Spleen (tissue), 11 donors: ENCODE data around the gene RNF224. TPM values are rescaled to one million over a fixed set of nuclear protein-coding genes. Genes with fewer than 3 reads are reported as not detected.

Experiments
- DNase-seq: peaks from one replicate; pipeline ENCODE4 v3.0.0-alpha.2; 2020
- H3K27ac ChIP-seq, 8 donors: fragments of 200-600 bp; sonication (generic) in 7 of 8; 1 replicate in 4 of 8; 2 replicates in 4 of 8; pipeline versions ENCODE4 v1.5.0 to v1.8.0; 2016 to 2021; ENCODE audit warnings: inconsistent platforms in 4 of 8, mild to moderate bottlenecking in 4 of 8, moderate library complexity in 1 of 8
- H3K27me3 ChIP-seq, 7 donors: fragments of 200-600 bp; sonication (generic) in 6 of 7; replicated peaks in 1 of 7; 1 replicate in 4 of 7; 2 replicates in 3 of 7; pipeline versions ENCODE4 v1.5.0 to v1.8.0; 2016 to 2021; ENCODE audit warnings: inconsistent platforms in 3 of 7, mild to moderate bottlenecking in 1 of 7
- H3K36me3 ChIP-seq, 6 donors: fragments of 200-600 bp; sonication (generic) in 5 of 6; 1 replicate in 4 of 6; 2 replicates in 2 of 6; pipeline versions ENCODE4 v1.5.0 to v1.8.0; 2016 to 2021; ENCODE audit warnings: inconsistent platforms in 2 of 6
- H3K4me1 ChIP-seq, 6 donors: fragments of 200-600 bp; sonication (generic) in 5 of 6; 1 replicate in 3 of 6; 2 replicates in 3 of 6; pipeline versions ENCODE4 v1.5.0 to v1.8.0; 2016 to 2021; ENCODE audit warnings: inconsistent platforms in 3 of 6
- H3K4me3 ChIP-seq, 8 donors: fragments of 200-600 bp; sonication (generic) in 7 of 8; 1 replicate in 4 of 8; 2 replicates in 4 of 8; pipeline versions ENCODE4 v1.5.0 to v1.8.0; 2016 to 2021; ENCODE audit warnings: inconsistent platforms in 4 of 8, mild to moderate bottlenecking in 4 of 8, moderate library complexity in 2 of 8
- H3K9me3 ChIP-seq, 8 donors: fragments of 200-600 bp; sonication (generic) in 7 of 8; 1 replicate in 4 of 8; 2 replicates in 4 of 8; pipeline versions ENCODE4 v1.5.0 to v1.8.0; 2016 to 2021; ENCODE audit warnings: inconsistent platforms in 4 of 8
- POLR2A ChIP-seq, 3 donors: fragments of 450-650 bp; IDR thresholded peaks; one replicate each; pipeline ENCODE4 v1.5.1; 2017; ENCODE audit warnings: antibody characterized with exemption in 3 of 3, mild to moderate bottlenecking in 1 of 3
- POLR2AphosphoS5 ChIP-seq, 3 donors: sonication (generic); formaldehyde crosslinking; IDR thresholded peaks; one replicate each; pipeline ENCODE4 v1.5.1; 2017; ENCODE audit warnings: antibody characterized with exemption in 3 of 3
- WGBS, 5 donors: extraction: QIAGEN DNeasy Blood & Tissue Kit in 3 of 5; methylation state at CpG; one replicate each; pipeline versions ENCODE4 v1.1.5 to v1.1.7; 2013 to 2018; 5-methylcytosine and 5-hydroxymethylcytosine counted together
- intact Hi-C: fragments of 100-400 bp; cut with DNase I; formaldehyde crosslinking; loops from one replicate; pipeline ENCODE4 v1.15.0; 2023; ENCODE audit warnings: low total_unique reads
- polyA plus RNA-seq, 3 donors: library from polyadenylated mRNA; stranded (reverse); fragments of 200-250 nt; gene quantifications; one replicate each; pipeline ENCODE4 v1.2.1, GENCODE V29; 2013
- total RNA-seq, 7 donors: library from RNA; depleted of rRNA in 3 of 7; stranded (reverse); fragments of >200 nt in 3 of 7; fragmentation: NEBNext Ultra II Directional in 4 of 7; extraction: Animal tissue kit (Norgen Biotek cat#: 25700) in 4 of 7; gene quantifications; one replicate each; pipeline versions ENCODE4 v1.1.0 to v1.2.1, GENCODE V29; 2016 to 2021
- TF ChIP-seq, protein P1 (sequence below), 11 experiments: fragments of 200-600 bp in 7 of 11; fragments of 450-650 bp in 4 of 11; sonication (generic) in 4 of 11; IDR thresholded peaks in 8 of 11; conservative IDR thresholded peaks in 3 of 11; 1 replicate in 7 of 11; 2 replicates in 4 of 11; pipeline versions ENCODE4 v1.4.0 to v1.8.0; 2016 to 2021; ENCODE audit warnings: antibody characterized with exemption in 11 of 11, inconsistent platforms in 4 of 11, mild to moderate bottlenecking in 1 of 11
- donor health status: healthy with polysubstance abuse.
- donor health status: DM: no; HTN: no; CAD: no; lungs with moderate emphysema.
- donor health status: DM: no; HTN: no; CAD: no.
- donor health status: Bipolar disorder and iron deficiency.
- donor health status: healthy.
- donor health status: DM: no; HTN: no; CAD: no.
- donor health status: DM: yes; HTN: yes; CAD: no.

RNF224 gene
- total and polyA plus RNA-seq, 10 donors = not detected

DNA sequence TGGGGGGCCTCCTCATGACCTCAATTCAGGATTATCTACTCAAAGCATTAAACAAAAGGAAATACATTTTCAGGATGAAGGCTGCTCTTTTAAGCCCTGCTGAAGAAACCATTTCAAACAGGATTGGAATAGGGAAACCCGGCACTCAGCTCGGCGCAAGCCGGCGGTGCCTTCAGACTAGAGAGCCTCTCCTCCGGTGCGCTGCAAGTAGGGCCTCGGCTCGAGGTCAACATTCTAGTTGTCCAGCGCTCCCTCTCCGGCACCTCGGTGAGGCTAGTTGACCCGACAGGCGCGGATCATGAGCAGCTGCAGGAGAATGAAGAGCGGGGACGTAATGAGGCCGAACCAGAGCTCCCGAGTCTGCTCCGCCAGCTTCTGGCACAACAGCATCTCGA lies 22.6 kb upstream of the RNF224 start:
- Histone ChIP-seq H3K27me3 (peaks cover 0 to 1% (median 0%) of the 10 kb centered on the region in 7 donors), H3K4me3 (peak overlapping the region; percentile 79 to 99 (median 97)), H3K36me3 (peaks cover 0 to 27% (median under 1%) of the 10 kb centered on the region in 6 donors), H3K27ac (peak overlapping the region; percentile 77 to 94 (median 88)), H3K9me3 (no peaks in the 10 kb centered on the region), H3K4me1 (peaks cover 36 to 71% (median 64%) of the 10 kb centered on the region in 6 donors)
- WGBS, 5 donors = 18 to 45% (median 21%) methylated on average over 9 to 21 of the region's 21 CpGs
- intact Hi-C loops = loop anchor here (2.0 kb wide), 1 partner anchor 18 kb away; the partner anchor contains the start of gene RNF208
- TF ChIP-seq, protein P1, sequence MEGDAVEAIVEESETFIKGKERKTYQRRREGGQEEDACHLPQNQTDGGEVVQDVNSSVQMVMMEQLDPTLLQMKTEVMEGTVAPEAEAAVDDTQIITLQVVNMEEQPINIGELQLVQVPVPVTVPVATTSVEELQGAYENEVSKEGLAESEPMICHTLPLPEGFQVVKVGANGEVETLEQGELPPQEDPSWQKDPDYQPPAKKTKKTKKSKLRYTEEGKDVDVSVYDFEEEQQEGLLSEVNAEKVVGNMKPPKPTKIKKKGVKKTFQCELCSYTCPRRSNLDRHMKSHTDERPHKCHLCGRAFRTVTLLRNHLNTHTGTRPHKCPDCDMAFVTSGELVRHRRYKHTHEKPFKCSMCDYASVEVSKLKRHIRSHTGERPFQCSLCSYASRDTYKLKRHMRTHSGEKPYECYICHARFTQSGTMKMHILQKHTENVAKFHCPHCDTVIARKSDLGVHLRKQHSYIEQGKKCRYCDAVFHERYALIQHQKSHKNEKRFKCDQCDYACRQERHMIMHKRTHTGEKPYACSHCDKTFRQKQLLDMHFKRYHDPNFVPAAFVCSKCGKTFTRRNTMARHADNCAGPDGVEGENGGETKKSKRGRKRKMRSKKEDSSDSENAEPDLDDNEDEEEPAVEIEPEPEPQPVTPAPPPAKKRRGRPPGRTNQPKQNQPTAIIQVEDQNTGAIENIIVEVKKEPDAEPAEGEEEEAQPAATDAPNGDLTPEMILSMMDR (IDR thresholded peaks at IDR 0.05 in 8 of 11, conservative IDR thresholded peaks at IDR 0.05 in 3 of 11) = no peak
- TF ChIP-seq POLR2A (IDR thresholded peaks at IDR 0.05) = no peak
- no peak for TF ChIP-seq POLR2AphosphoS5 (IDR thresholded peaks at IDR 0.05)
- no peak for DNase-seq

DNA sequence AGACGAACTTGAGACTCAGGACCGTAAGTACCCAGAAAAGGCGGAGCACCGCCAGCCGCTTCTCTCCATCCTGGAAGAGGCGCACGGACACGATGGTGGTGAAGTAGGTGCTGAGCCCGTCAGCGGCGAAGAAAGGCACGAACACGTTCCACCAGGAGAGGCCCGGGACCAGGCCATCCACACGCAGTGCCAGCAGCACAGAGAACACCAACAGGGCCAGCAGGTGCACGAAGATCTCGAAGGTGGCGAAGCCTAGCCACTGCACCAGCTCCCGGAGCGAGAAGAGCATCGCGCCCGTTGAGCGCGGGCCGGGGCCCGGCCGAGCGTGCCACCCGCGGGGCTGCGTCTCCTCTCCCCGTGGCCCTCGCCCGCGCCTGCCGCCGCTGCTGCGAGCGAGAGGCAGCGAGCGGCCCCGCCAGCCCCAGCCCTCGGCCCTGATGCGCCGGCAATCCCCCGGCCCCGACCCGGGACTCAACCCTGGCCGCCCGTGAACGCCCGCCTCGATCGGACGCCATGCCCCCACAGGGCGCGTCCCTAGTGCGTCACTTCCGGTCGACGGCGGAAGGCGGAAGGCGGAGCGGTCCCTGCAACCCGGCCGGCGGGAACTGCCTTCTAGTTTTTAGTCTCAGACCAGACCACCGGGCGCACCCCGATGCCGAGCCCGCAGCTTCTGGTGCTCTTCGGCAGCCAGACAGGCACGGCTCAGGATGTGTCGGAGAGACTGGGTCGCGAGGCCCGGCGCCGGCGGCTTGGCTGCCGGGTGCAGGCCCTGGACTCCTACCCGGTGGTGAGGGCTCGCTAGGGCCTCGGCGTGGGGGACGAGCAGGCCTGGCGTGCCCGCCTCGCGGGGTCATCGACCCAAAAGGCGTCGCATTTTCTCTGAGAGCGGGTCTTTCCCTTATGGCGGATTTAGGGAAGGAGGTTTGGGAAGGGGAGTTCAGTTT lies 21.9 kb upstream of the RNF224 start, which contains the start of the genes NDOR1 and TMEM203:
NDOR1 (plus strand) TSS at position 575 of the 944 bp plus-strand sequence; CDS start at position 653, 78 bp downstream.
TMEM203 (minus strand) TSS at position 523 of the 944 bp plus-strand sequence; CDS start at position 289, 234 bp downstream.
- peak within 1 kb of the TSS; percentile 77 to 94 (median 88) for H3K27ac ChIP-seq
- peak; percentile 98 for DNase-seq
- no peaks in the 10 kb centered on the region for H3K27me3 ChIP-seq
- no peaks in the 10 kb centered on the region for H3K9me3 ChIP-seq
- TF ChIP-seq POLR2A (IDR thresholded peaks at IDR 0.05) (peak in 1 of 3 donors; percentile 53), POLR2AphosphoS5 (IDR thresholded peaks at IDR 0.05) (peak; percentile 98)
- TF ChIP-seq, protein P1 (IDR thresholded peaks at IDR 0.05 in 8 of 11, conservative IDR thresholded peaks at IDR 0.05 in 3 of 11) = no peak
- 0 to 1% (median 1%) methylated on average over 56 to 98 of the region's 98 CpGs for WGBS, 5 donors
- intact Hi-C loops = loop anchor here (2.0 kb wide), 1 partner anchor 17 kb away; the partner anchor contains the start of gene RNF208
- H3K36me3 ChIP-seq = peaks cover 0 to 33% (median 7%) of the 10 kb centered on the region in 6 donors
- peak within 1 kb of the TSS; percentile 79 to 99 (median 97) for H3K4me3 ChIP-seq
- H3K4me1 ChIP-seq = peaks cover 36 to 69% (median 62%) of the 10 kb centered on the region in 6 donors

DNA sequence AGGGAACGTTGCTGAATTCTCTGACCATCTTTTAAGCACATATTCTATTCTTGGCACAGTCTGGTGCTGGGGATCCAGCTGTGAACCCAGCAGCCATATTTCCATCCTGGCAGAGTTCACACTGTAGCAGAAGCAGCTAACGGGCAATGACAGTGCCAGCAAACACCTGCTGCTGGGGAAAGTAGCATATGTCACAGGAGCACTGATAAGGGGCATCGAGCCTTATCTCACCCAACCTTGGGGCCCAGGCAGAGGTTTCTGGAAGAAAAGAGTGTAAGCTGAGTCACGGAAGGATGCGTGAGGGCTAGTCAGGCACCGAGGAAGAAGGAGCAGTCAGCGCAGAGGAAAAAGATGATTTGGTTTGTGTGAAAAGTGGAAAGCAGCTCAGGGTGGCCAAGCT lies 20.7 kb upstream of the RNF224 start:
- H3K4me1 ChIP-seq = peaks cover 30 to 62% (median 56%) of the 10 kb centered on the region in 6 donors
- H3K36me3 ChIP-seq = peaks cover 0 to 44% (median 9%) of the 10 kb centered on the region in 6 donors
- no peaks in the 10 kb centered on the region for H3K27me3 ChIP-seq
- intact Hi-C loops = no loop called here
- 77 to 89% (median 82%) methylated on average over 7 of the region's 7 CpGs for WGBS, 5 donors
- DNase-seq = no peak
- H3K9me3 ChIP-seq = no peaks in the 10 kb centered on the region
- H3K27ac ChIP-seq = no peak overlapping the region
- TF ChIP-seq POLR2A (IDR thresholded peaks at IDR 0.05) (no peak), POLR2AphosphoS5 (IDR thresholded peaks at IDR 0.05) (no peak)
- TF ChIP-seq, protein P1 (IDR thresholded peaks at IDR 0.05 in 8 of 11, conservative IDR thresholded peaks at IDR 0.05 in 3 of 11) = no peak
- peak overlapping the region in 6 of 8 donors; percentile 91 to 99 (median 97) for H3K4me3 ChIP-seq
